PC-9 (cell line): Measurements from ENCODE around the gene FCMR.

Experiments
- CTCF ChIP-seq: fragments of 200-600 bp; sonication (generic); conservative IDR thresholded peaks from 2 replicates; pipeline ENCODE4 v1.6.1; 2017; ENCODE audit warnings: mixed run types, antibody characterized with exemption, mild to moderate bottlenecking, moderate library complexity
- EZH2 ChIP-seq: fragments of 200-600 bp; sonication (generic); IDR thresholded peaks from 2 replicates; pipeline ENCODE4 v1.8.0; 2017; ENCODE audit warnings: antibody characterized with exemption, low read depth

GRCh38 chr1:206937425-206937824, 15.7 kb upstream of the FCMR start:
- TF ChIP-seq CTCF: no peak
- TF ChIP-seq EZH2: no peak
